HEK293T (cell line): Measurements from ENCODE around the gene TM7SF2.

Experiments
- ARNT ChIP-seq: fragments of 450-650 bp; IDR thresholded peaks from 2 replicates; pipeline ENCODE4 v1.6.1; 2017; ENCODE audit warnings: mild to moderate bottlenecking
- BHLHE40 ChIP-seq: fragments of 450-650 bp; IDR thresholded peaks from 2 replicates; pipeline ENCODE4 v1.6.1; 2016; ENCODE audit warnings: mild to moderate bottlenecking, moderate library complexity, borderline replicate concordance
- ELF4 ChIP-seq: fragments of 450-650 bp; IDR thresholded peaks from 2 replicates; pipeline ENCODE4 v1.6.1; 2017; ENCODE audit warnings: antibody characterized with exemption
- FOXA1 ChIP-seq: fragments of 450-650 bp; IDR thresholded peaks from 2 replicates; pipeline ENCODE4 v1.6.1; 2016; ENCODE audit warnings: mild to moderate bottlenecking
- FOXM1 ChIP-seq: fragments of 450-650 bp; IDR thresholded peaks from 2 replicates; pipeline ENCODE4 v1.6.1; 2017; ENCODE audit warnings: mild to moderate bottlenecking, borderline replicate concordance
- LEF1 ChIP-seq: fragments of 450-650 bp; IDR thresholded peaks from 2 replicates; pipeline ENCODE4 v1.6.1; 2017; ENCODE audit warnings: mild to moderate bottlenecking, borderline replicate concordance
- NFRKB ChIP-seq: fragments of 450-650 bp; IDR thresholded peaks from 2 replicates; pipeline ENCODE4 v1.6.1; 2016; ENCODE audit warnings: mild to moderate bottlenecking, moderate library complexity
- PKNOX1 ChIP-seq: fragments of 450-650 bp; IDR thresholded peaks from 2 replicates; pipeline ENCODE4 v1.6.1; 2016
- SP1 ChIP-seq: fragments of 450-650 bp; IDR thresholded peaks from 2 replicates; pipeline ENCODE4 v1.6.1; 2017
- SUZ12 ChIP-seq: fragments of 450-650 bp; IDR thresholded peaks from 2 replicates; pipeline ENCODE4 v1.6.1; 2016; ENCODE audit warnings: mild to moderate bottlenecking
- TARDBP ChIP-seq: fragments of 450-650 bp; IDR thresholded peaks from 2 replicates; pipeline ENCODE4 v1.6.1; 2016

GRCh38 chr11:65117206-65118096, 5.8 kb downstream of the TM7SF2 start, which contains the start of gene ZNHIT2:
- TF ChIP-seq BHLHE40 = no peak
- TF ChIP-seq SP1 = no peak
- no peak for TF ChIP-seq LEF1
- peak; percentile 43 for TF ChIP-seq ELF4
- no peak for TF ChIP-seq FOXM1
- TF ChIP-seq FOXA1 = no peak
- TF ChIP-seq SUZ12 = no peak
- no peak for TF ChIP-seq TARDBP
- TF ChIP-seq PKNOX1 = no peak
- no peak for TF ChIP-seq NFRKB
- TF ChIP-seq ARNT = no peak
